ENCODE measurements around the gene ZNF30. TPM values are rescaled to one million over a fixed set of nuclear protein-coding genes. Genes with fewer than 3 reads are reported as not detected.

Gene ZNF30
- total RNA-seq (3.1 and 4.3 TPM in 2 replicates), polyA plus RNA-seq (2.0 and 2.7 TPM in 2 replicates), polyA minus RNA-seq (ENCODE audit: low replicate concordance) (2.1 TPM in 1 of 2 replicates, not detected in the other)
- 1.6 and 1.9 TPM in 2 replicates for polyA plus RNA-seq (2012)

DNA sequence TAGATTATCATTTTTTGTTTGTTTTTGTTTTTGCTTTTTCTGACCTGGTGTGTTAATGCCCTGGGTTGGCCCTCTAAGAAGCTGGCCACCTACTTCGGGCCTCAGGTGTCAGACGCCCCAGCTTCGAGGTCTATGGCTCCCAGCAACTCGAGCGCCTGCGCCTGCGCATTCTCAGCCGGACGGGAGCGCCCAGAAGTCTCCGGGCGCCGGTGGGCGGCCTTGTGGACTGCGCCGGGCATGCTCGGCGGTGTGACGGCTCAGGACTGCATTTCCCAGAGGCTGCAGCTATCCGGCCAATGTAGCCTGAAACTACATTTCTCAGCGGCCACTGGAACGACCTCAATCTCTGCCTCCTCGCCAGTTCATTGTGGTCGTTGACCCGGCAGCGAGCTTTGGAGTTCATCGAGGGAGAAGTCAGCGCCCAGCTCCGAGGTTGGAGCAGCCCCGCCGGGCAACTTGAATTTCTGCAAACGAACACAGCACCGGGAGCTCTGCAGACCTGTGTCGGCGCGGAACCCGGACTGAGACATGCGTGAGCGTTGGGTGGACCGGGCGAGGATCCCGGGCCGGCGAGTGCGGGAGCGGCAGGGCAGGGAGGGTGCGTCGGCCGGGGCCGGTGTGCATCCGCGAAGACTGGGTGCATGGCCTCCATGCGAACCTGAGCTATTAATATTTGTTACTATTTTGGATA is at the start of gene ZNF30:
Gene ZNF30 (plus strand): TSS at position 219 of the 691 bp plus-strand sequence. CDS start 3,045 bp downstream, outside the sequence.
- Histone ChIP-seq H3K9me3 (ENCODE audit: control insufficient read depth, insufficient read depth, low read depth, low read length) (no peaks in the 10 kb centered on the region), H3K27ac (ENCODE audit: insufficient read depth, low read length) (peak within 1 kb of the TSS; percentile 4), H3K79me2 (ENCODE audit: control insufficient read depth, insufficient read depth, low read length) (no peaks in the 10 kb centered on the region), H3K4me2 (ENCODE audit: extremely low read depth, insufficient read depth, low read length) (peak within 1 kb of the TSS; percentile 64), H3K4me1 (ENCODE audit: control insufficient read depth, extremely low read depth, insufficient read depth, low read length) (no peaks in the 10 kb centered on the region), H3K4me3 (replicated peaks in 1 of 4; ENCODE audit: control extremely low read depth in 1 of 4, insufficient read depth in 1 of 4, low read depth in 3 of 4, low read length in 4 of 4) (peak within 1 kb of the TSS; percentile 53 to 88 (median 81)), H3K27me3 (ENCODE audit: control insufficient read depth, insufficient read depth, low read length) (no peaks in the 10 kb centered on the region), H3K36me3 (ENCODE audit: control insufficient read depth, insufficient read depth, low read length) (no peaks in the 10 kb centered on the region), H4K20me1 (ENCODE audit: control insufficient read depth, extremely low read depth, insufficient read depth, low read length) (no peaks in the 10 kb centered on the region), H3K9ac (ENCODE audit: insufficient read depth, low read length) (peak within 1 kb of the TSS; percentile 29), H2AFZ (ENCODE audit: low read length) (peak within 1 kb of the TSS; percentile 90)
- peak; percentile 90 to 92 for DNase-seq (ENCODE audit: low read depth in 2 of 2)
- no peak for TF ChIP-seq EZH2 (IDR thresholded peaks at IDR 0.05; ENCODE audit: low read length, missing control alignments)
- TF ChIP-seq, protein P1, sequence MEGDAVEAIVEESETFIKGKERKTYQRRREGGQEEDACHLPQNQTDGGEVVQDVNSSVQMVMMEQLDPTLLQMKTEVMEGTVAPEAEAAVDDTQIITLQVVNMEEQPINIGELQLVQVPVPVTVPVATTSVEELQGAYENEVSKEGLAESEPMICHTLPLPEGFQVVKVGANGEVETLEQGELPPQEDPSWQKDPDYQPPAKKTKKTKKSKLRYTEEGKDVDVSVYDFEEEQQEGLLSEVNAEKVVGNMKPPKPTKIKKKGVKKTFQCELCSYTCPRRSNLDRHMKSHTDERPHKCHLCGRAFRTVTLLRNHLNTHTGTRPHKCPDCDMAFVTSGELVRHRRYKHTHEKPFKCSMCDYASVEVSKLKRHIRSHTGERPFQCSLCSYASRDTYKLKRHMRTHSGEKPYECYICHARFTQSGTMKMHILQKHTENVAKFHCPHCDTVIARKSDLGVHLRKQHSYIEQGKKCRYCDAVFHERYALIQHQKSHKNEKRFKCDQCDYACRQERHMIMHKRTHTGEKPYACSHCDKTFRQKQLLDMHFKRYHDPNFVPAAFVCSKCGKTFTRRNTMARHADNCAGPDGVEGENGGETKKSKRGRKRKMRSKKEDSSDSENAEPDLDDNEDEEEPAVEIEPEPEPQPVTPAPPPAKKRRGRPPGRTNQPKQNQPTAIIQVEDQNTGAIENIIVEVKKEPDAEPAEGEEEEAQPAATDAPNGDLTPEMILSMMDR (conservative IDR thresholded peaks at IDR 0.05 in 1 of 2, IDR thresholded peaks at IDR 0.05 in 1 of 2; ENCODE audit: low read depth in 1 of 2, low read length in 2 of 2), result no peak

DNA sequence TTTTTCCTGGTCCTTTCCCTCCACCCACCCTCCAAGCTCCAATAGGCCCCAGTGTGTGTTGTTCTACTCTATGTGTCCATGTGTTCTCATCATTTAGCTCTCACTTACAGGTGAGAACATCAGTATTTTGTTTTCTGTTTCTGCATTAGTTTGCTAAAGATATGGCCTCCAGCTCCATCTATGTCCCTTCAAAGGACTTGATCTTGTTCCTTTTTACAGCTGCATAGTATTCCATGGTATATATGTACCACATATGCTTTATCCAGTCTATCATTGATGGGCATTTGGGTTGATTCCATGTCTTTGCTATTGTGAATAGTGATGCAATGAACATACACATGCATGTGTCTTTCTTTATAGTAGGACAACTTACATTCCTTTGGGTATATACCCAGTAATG is 47.1 kb upstream of the ZNF30 start:
- no peaks in the 10 kb centered on the region for H4K20me1 ChIP-seq (ENCODE audit: control insufficient read depth, extremely low read depth, insufficient read depth, low read length)
- TF ChIP-seq EZH2 (IDR thresholded peaks at IDR 0.05; ENCODE audit: low read length, missing control alignments), result no peak
- TF ChIP-seq, protein P1 (conservative IDR thresholded peaks at IDR 0.05 in 1 of 2, IDR thresholded peaks at IDR 0.05 in 1 of 2; ENCODE audit: low read depth in 1 of 2, low read length in 2 of 2), result no peak
- no peak overlapping the region for H3K9ac ChIP-seq (ENCODE audit: insufficient read depth, low read length)
- no peak overlapping the region for H3K27ac ChIP-seq (ENCODE audit: insufficient read depth, low read length)
- no peak for DNase-seq (ENCODE audit: low read depth in 2 of 2)
- no peaks in the 10 kb centered on the region for H3K9me3 ChIP-seq (ENCODE audit: control insufficient read depth, insufficient read depth, low read depth, low read length)
- H3K4me2 ChIP-seq (ENCODE audit: extremely low read depth, insufficient read depth, low read length), result no peak overlapping the region
- H3K4me3 ChIP-seq (replicated peaks in 1 of 4; ENCODE audit: control extremely low read depth in 1 of 4, insufficient read depth in 1 of 4, low read depth in 3 of 4, low read length in 4 of 4), result no peak overlapping the region
- no peaks in the 10 kb centered on the region for H3K36me3 ChIP-seq (ENCODE audit: control insufficient read depth, insufficient read depth, low read length)
- H3K27me3 ChIP-seq (ENCODE audit: control insufficient read depth, insufficient read depth, low read length), result no peaks in the 10 kb centered on the region
- no peaks in the 10 kb centered on the region for H3K79me2 ChIP-seq (ENCODE audit: control insufficient read depth, insufficient read depth, low read length)
- H2AFZ ChIP-seq (ENCODE audit: low read length), result no peak overlapping the region
- H3K4me1 ChIP-seq (ENCODE audit: control insufficient read depth, extremely low read depth, insufficient read depth, low read length), result no peaks in the 10 kb centered on the region

DNA sequence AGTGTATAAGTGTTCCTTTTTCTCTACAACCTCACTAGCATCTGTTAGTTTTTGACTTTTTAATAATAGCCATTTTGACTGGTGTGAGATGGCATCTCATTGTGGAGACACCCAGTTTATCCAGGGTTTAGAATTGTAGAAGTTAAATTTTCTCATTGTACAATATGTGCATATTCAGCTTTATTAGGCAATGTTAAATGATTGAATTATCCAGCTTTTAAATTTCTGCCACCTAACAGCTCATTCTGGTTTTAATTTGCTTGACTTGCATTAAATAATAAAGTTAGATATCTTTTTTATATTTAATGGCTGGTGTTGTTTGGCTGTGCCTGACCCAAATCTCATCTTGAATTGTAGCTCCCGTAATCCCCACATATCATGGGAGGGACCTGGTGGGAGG is 46.7 kb upstream of the ZNF30 start:
- H3K4me1 ChIP-seq (ENCODE audit: control insufficient read depth, extremely low read depth, insufficient read depth, low read length), result no peaks in the 10 kb centered on the region
- H2AFZ ChIP-seq (ENCODE audit: low read length), result no peak overlapping the region
- H3K27me3 ChIP-seq (ENCODE audit: control insufficient read depth, insufficient read depth, low read length), result no peaks in the 10 kb centered on the region
- TF ChIP-seq, protein P1 (conservative IDR thresholded peaks at IDR 0.05 in 1 of 2, IDR thresholded peaks at IDR 0.05 in 1 of 2; ENCODE audit: low read depth in 1 of 2, low read length in 2 of 2), result no peak
- no peak for TF ChIP-seq EZH2 (IDR thresholded peaks at IDR 0.05; ENCODE audit: low read length, missing control alignments)
- no peak overlapping the region for H3K4me3 ChIP-seq (replicated peaks in 1 of 4; ENCODE audit: control extremely low read depth in 1 of 4, insufficient read depth in 1 of 4, low read depth in 3 of 4, low read length in 4 of 4)
- H3K79me2 ChIP-seq (ENCODE audit: control insufficient read depth, insufficient read depth, low read length), result no peaks in the 10 kb centered on the region
- no peaks in the 10 kb centered on the region for H3K9me3 ChIP-seq (ENCODE audit: control insufficient read depth, insufficient read depth, low read depth, low read length)
- DNase-seq (ENCODE audit: low read depth in 2 of 2), result no peak
- no peaks in the 10 kb centered on the region for H3K36me3 ChIP-seq (ENCODE audit: control insufficient read depth, insufficient read depth, low read length)
- no peaks in the 10 kb centered on the region for H4K20me1 ChIP-seq (ENCODE audit: control insufficient read depth, extremely low read depth, insufficient read depth, low read length)
- no peak overlapping the region for H3K27ac ChIP-seq (ENCODE audit: insufficient read depth, low read length)
- H3K4me2 ChIP-seq (ENCODE audit: extremely low read depth, insufficient read depth, low read length), result no peak overlapping the region
- H3K9ac ChIP-seq (ENCODE audit: insufficient read depth, low read length), result no peak overlapping the region
